Mesodermal cell (in vitro differentiated cells): ENCODE results near the gene USP16. TPM values are rescaled to one million over a fixed set of nuclear protein-coding genes. Genes with fewer than 3 reads are reported as not detected.
"Not testable (repeated sequence)": the region's sequence is repeated elsewhere in the genome, so short reads cannot be mapped to it uniquely, and the experiment has no call there.

Experiments used
- H3K27ac ChIP-seq: 2 replicates; pipeline ENCODE4 v1.7.0; 2013; ENCODE audit warnings: mild to moderate bottlenecking, low read depth, low read length, moderate library complexity; ENCODE audit not compliant: severe bottlenecking
- H3K36me3 ChIP-seq: 2 replicates; pipeline ENCODE4 v1.7.1; 2013; ENCODE audit warnings: mild to moderate bottlenecking, low read length, moderate library complexity; ENCODE audit not compliant: control insufficient read depth, insufficient read depth
- H3K4me1 ChIP-seq: one replicate; pipeline ENCODE4 v1.7.1; 2013; ENCODE audit warnings: mild to moderate bottlenecking, low read length; ENCODE audit not compliant: insufficient read depth, control insufficient read depth, poor library complexity, severe bottlenecking
- H3K4me3 ChIP-seq: 2 replicates; pipeline ENCODE4 v1.7.0; 2013; ENCODE audit warnings: low read length, control low read depth, mild to moderate bottlenecking; ENCODE audit not compliant: insufficient read depth, poor library complexity, severe bottlenecking; ENCODE audit errors: extremely low read depth
- H3K9me3 ChIP-seq: 2 replicates; pipeline ENCODE4 v1.7.1; 2013; ENCODE audit warnings: mild to moderate bottlenecking, low read length, moderate library complexity; ENCODE audit not compliant: control insufficient read depth
- WGBS, 2 experiments: methylation state at CpG; one replicate each; pipeline ENCODE4 v1.1.5; 2013; ENCODE audit warnings: missing lambda C conversion rate in 2 of 2; ENCODE audit not compliant: insufficient coverage in 2 of 2; 5-methylcytosine and 5-hydroxymethylcytosine counted together
- polyA plus RNA-seq, 2 experiments: library from polyadenylated mRNA; stranded (reverse); fragments of 50-300 nt; gene quantifications; one replicate each; pipeline ENCODE4 v1.2.3, GENCODE V29; 2013

The USP16 gene
- 16.4 TPM for polyA plus RNA-seq (2013, experiment 1 of 2)
- polyA plus RNA-seq (2013, experiment 2 of 2): 20.5 TPM

DNA sequence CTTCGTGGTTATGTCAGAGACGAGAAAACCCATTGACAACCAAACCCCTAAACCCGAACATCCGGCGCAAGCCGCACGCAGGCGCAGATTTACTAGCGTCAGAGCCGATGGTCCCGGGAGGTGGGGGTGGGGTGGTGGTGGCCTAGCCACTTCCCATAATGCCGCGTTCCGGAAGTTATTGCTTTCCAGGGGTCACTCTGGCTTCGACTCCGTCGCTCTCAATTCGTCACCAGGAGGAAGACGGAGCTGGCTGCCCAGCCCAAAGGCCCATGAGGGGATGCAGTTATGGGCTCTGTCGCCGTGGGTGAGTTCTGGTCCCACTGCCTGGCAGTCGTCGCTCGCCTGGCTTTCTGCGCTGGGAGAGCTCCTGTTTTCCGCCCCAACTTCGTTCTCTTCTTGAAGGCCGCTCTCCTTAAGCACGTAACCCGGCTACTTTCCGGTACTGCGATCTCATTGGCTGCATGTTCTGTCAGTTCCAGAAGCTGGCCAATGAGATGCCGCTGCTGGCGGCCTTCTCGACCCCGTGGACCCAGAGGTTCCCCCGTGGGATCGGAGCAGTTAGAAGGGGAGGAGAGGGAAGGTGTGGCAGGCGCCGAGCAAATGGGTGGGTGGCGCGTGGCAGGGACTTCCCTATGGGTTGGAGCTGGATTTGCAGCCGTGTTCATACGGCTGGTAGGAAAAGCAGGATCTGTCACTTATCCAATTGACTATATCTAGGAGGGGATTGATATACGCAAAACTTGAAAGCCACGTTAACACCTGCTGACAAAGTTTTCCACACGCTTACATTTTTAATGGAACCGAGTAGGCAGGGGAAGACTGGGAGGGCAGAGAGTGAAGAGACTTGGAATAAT, at the start of gene USP16:
Gene USP16, plus strand, starts transcription at position 195 of the 854 bp plus-strand sequence. CDS start 3,246 bp downstream, outside the sequence.
- WGBS, 2 experiments: 0% methylated on average over 27 to 34 of the region's 48 CpGs
- H3K36me3 ChIP-seq: peaks cover 8% of the 10 kb centered on the region
- peak within 1 kb of the TSS; percentile 79 for H3K4me3 ChIP-seq
- H3K4me1 ChIP-seq: peaks cover 4% of the 10 kb centered on the region
- no peaks in the 10 kb centered on the region for H3K9me3 ChIP-seq
- H3K27ac ChIP-seq: peak within 1 kb of the TSS; percentile 98

DNA sequence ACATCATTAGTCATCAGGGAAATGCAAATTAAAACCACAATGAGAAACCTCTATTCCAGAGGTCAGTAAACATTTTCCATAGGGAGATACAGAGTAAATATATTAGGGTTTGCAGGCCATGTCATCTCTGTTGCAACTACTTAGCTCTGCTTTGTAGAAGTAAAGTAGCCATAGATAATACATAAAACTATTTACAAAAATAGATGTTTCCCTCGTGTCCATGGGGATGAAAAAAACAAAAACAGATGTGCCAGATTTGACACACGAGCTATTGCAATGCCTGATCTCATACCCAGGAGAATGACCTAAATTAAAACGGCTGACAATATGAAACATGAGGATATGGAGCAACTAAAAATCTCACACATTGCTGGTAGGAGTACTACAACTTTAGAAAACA, 49.1 kb upstream of the USP16 start:
- peaks cover 52% of the 10 kb centered on the region for H3K36me3 ChIP-seq
- H3K4me3 ChIP-seq: no peak overlapping the region
- no peaks in the 10 kb centered on the region for H3K4me1 ChIP-seq
- 100% methylated on average over 2 of the region's 3 CpGs for WGBS, 2 experiments
- H3K9me3 ChIP-seq: peaks cover 5% of the 10 kb centered on the region
- H3K27ac ChIP-seq: no peak overlapping the region

DNA sequence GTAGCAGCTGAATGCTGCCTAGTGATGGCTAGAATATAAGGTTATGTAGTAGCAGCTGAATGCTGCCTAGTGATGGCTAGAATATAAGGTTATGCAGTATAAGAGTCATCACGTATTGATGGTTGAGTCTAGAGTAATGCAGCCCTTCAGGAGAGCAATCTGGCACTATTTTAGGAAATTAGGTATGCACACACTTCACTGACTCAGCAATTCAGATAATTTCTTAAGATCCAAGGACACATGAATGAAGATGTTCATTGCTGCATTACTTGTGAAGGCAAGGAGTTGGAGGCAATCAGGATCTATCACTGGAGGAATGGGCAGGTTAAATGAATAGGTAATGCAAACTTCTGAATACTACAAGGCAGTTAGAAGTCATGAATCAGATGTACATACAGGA, 45.4 kb upstream of the USP16 start:
- H3K9me3 ChIP-seq: no peaks in the 10 kb centered on the region
- H3K4me3 ChIP-seq: no peak overlapping the region
- no peak overlapping the region for H3K27ac ChIP-seq
- no peaks in the 10 kb centered on the region for H3K4me1 ChIP-seq
- peaks cover 67% of the 10 kb centered on the region for H3K36me3 ChIP-seq
- no CpG with 5 or more reads among the region's 1 CpG for WGBS, 2 experiments

DNA sequence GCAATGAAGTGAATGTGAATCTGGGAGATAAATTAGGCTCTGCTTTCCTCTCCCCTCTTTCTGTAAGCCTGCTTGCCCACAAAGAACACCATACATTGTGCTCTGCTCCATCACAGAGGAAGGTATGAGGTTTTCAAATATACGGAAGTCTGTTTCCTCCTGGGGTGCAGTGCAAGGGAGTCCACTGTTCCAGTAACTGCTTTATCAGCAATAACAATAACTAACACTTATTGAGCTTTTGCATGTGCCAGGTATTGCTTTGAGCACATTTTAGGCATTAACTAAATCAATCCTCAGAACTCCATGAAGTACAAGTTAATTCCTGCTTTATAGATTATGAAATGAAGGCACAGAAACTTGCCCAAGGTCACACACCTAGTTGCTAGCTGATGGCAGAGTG, 41.8 kb upstream of the USP16 start:
- no peaks in the 10 kb centered on the region for H3K4me1 ChIP-seq
- 100% methylated on average over 1 of the region's 1 CpG; no CpG with 5 or more reads in 1 of the 2 experiments for WGBS, 2 experiments
- no peak overlapping the region for H3K27ac ChIP-seq
- peaks cover 52% of the 10 kb centered on the region for H3K36me3 ChIP-seq
- H3K9me3 ChIP-seq: no peaks in the 10 kb centered on the region
- no peak overlapping the region for H3K4me3 ChIP-seq

DNA sequence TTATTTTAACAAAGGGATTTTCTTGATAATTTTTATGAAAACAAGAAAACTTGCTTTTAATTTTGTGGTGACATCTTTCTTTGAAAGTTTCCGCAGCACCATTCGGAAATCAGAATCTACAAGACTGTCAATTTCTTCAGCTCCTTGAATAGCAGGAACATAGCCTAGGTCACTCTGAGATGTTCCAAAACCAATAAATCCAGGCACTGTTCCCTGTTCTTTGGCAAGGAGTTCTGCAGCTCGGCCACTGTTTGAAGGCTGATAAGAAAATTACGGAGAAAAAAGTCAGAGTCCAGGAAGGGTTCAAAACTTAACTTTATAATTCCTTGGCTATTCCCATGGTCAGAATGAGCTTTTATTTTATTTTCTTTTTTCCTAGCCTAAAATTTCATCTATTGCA, 37.8 kb upstream of the USP16 start:
- H3K4me1 ChIP-seq: peaks cover 7% of the 10 kb centered on the region
- H3K36me3 ChIP-seq: peaks cover 30% of the 10 kb centered on the region
- 96 to 100% methylated on average over 4 of the region's 4 CpGs for WGBS, 2 experiments
- no peak overlapping the region for H3K27ac ChIP-seq
- H3K4me3 ChIP-seq: no peak overlapping the region
- no peaks in the 10 kb centered on the region for H3K9me3 ChIP-seq

DNA sequence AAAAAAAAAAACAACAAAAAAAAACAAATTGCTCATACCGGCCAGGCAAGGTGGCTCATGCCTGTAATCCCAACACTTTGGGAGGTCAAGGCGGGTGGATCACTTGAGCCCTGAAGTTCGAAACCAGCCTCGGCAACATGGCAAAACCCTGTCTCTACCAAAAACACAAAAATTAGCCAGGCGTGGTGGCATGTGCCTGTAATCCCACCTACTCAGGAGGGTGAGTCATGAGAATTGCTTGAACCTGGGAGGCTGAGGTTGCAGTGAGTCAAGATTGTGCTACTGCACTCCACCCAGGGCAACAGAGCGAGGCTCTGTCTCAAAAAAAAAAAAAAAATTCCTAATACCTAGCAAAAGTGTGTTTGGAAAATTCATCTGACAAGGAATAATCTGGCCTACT, 36.3 kb upstream of the USP16 start:
- H3K4me3 ChIP-seq, H3K9me3 ChIP-seq, H3K27ac ChIP-seq: not testable (repeated sequence)
- peaks cover 14% of the 10 kb centered on the region for H3K4me1 ChIP-seq
- H3K36me3 ChIP-seq: peaks cover 16% of the 10 kb centered on the region
- 83 to 92% methylated on average over 5 of the region's 6 CpGs for WGBS, 2 experiments

DNA sequence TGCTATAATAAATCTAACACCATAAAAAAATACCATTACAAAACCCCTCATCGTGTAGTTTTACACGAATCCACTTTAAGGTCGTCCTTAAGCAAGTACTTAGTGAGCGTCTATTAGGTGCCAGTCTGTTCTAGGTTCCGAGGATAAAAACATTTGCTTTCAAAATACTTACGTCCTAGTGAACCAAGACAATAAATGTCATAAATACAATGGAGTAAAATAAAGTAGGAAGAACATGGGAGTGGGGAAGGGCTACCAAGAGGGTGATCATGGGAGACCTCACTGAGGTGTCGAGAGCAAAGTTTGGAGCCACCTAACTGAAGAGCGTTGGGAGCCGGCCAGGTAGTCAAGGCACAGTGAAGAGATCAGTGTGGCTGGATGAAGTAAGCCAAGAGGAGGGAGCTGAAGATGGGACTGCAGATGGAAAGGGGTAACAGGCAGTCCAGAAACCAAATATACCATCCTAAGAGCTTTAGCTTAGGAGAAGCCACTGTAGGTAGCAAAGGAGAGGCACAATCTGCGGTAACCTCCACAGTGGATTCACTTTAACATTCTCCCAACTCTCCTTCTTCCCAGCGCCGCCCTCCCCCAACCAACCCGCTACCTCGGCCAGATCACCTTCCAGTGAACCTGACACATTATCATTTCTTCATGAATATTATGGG, 32.5 kb upstream of the USP16 start:
- Histone ChIP-seq H3K4me3 (peak overlapping the region; percentile 88), H3K9me3 (no peaks in the 10 kb centered on the region), H3K27ac (peak overlapping the region; percentile 91), H3K36me3 (no peaks in the 10 kb centered on the region), H3K4me1 (peaks cover 20% of the 10 kb centered on the region)
- 8 to 12% methylated on average over 7 to 10 of the region's 14 CpGs for WGBS, 2 experiments

DNA sequence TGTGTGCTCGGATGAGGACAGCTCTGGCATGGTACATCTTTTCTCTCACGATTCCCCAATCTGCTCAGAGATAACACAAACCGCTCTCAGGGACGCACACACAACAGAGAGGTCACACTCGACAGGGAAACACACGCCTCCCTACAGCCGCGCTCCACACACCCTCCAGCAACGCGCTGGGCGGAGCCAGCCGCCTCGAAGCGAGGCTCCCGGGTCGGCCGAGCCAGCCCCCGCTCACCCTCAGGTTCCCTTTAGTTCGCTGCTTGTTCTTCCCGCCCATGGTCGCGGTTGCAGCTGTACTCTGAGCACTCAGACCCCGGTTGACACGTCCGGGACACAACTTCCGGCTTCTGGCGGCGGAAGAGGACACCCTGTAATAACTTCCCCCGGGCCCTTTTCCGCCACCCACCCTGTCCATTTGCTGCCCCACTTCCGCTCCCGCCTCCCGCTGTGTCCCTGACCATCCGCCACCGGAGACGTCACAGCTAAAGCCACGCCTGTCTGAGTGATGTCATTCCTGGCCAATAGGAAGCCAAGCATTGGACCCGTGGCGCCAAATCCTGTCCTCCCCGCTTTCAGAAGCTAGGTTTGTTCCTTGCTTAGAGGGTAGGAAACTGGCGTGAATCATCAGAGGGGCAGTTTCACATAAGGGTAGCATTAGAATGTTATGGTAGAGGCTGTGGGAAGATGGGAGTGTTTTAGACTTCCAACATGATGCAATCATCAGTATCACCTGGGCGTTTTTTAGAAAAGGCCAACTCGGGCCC, 31.8 kb upstream of the USP16 start, which contains the start of gene LTN1:
Gene LTN1, minus strand, starts transcription at position 352 of the 767 bp plus-strand sequence. Its CDS starts 72 bp downstream, at position 280.
- Histone ChIP-seq H3K27ac (peak within 1 kb of the TSS; percentile 91), H3K9me3 (no peaks in the 10 kb centered on the region), H3K36me3 (no peaks in the 10 kb centered on the region), H3K4me3 (peak within 1 kb of the TSS; percentile 88), H3K4me1 (peaks cover 20% of the 10 kb centered on the region)
- WGBS, 2 experiments: 0% methylated on average over 32 to 37 of the region's 43 CpGs

DNA sequence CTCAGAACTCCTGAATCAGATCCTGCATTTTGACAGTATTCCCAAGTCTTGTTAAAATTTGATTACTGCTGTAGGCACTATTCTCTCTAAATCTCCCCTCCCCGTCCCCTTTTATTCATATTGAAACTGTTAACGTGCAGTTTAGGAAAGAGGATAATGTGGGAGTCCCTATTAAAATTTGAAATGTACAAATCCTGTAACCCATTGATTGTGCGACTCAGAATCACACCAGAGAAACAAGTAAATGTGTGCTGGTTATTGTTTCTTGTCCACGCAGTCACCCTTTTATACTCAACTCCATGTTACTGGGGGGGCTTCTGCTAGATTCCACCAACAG, 31.2 kb upstream of the USP16 start:
- Histone ChIP-seq H3K36me3 (no peaks in the 10 kb centered on the region), H3K27ac (peak overlapping the region; percentile 91), H3K4me3 (peak overlapping the region; percentile 88), H3K4me1 (peaks cover 19% of the 10 kb centered on the region), H3K9me3 (no peaks in the 10 kb centered on the region)
- 90 to 100% methylated on average over 1 to 2 of the region's 4 CpGs for WGBS, 2 experiments

DNA sequence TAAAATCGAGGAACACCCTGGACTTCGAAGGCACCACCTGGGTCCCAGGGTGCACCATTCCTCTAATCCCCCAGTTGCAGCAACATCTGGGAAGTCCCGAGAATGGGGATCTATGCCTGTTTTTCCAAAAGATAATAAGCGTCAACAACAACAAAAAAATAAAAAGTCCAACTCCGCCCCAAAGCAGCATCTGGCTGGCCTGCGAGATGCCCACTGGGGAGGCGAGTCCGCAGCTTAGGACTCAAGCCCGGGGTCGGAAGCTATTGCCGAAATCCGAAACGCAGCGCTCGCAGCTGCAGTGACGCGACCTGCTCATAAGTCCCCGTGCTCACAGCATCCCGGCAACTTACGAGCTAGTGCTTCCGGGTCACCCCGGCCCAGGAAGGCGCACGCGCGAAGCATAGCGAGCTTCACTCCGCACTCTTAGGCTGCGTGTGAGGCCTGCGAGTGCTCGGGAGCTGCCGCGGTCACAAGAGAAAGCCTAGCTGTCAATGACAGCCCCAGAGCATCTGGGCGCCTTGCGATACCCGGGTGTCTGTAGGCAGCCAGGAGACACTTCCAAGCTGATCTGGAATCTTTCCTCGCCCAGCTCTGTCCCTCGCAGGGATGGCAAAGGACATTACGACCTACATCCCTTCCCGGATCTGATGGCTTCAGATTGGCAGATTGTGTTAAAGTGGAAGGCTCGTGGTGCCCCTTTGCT, 21.9 kb upstream of the USP16 start:
- Histone ChIP-seq H3K4me1 (no peaks in the 10 kb centered on the region), H3K4me3 (peak overlapping the region; percentile 52), H3K27ac (peak overlapping the region; percentile 83), H3K36me3 (no peaks in the 10 kb centered on the region), H3K9me3 (no peaks in the 10 kb centered on the region)
- 6 to 9% methylated on average over 34 to 38 of the region's 41 CpGs for WGBS, 2 experiments
